B cell (primary cell): Measurements from ENCODE around the gene PSMB10.

Experiments used
- EZH2 ChIP-seq: IDR thresholded peaks from 2 replicates; pipeline ENCODE4 v1.6.1; 2012; ENCODE audit warnings: borderline replicate concordance, low read depth, mild to moderate bottlenecking, moderate library complexity, low read length; ENCODE audit not compliant: insufficient read depth, poor library complexity, severe bottlenecking
- TF ChIP-seq, protein P1 (sequence below): fragments of 200-600 bp; IDR thresholded peaks from one replicate; pipeline ENCODE4 v1.8.0; 2022; ENCODE audit warnings: antibody characterized with exemption, mild to moderate bottlenecking

DNA sequence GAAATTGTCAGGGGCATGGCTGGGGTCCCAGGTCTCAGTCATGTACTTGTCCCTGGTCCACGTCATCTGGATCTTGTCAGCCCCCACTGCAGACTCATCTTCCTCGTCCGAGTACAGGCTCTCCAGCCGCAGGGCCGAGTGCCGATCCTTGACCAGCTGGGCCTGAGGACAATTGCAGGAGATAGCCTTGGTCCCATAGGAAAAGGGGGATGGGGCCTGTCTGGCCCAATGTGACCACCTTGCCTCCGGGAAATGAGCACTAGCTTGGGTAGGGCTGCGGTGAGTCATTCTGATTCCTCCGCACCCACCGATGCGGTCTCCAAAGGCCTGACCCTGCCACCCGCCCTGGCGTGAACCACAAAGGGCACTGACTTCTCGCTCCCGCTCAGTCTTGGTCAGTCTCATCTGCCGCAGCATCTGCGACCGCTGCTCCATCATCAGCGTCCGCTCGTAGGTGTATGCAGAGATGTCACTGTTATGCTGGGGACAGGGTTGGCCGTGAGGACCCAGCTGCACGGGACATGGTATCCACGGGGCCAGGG lies 8.8 kb upstream of the PSMB10 start:
- TF ChIP-seq, protein P1, sequence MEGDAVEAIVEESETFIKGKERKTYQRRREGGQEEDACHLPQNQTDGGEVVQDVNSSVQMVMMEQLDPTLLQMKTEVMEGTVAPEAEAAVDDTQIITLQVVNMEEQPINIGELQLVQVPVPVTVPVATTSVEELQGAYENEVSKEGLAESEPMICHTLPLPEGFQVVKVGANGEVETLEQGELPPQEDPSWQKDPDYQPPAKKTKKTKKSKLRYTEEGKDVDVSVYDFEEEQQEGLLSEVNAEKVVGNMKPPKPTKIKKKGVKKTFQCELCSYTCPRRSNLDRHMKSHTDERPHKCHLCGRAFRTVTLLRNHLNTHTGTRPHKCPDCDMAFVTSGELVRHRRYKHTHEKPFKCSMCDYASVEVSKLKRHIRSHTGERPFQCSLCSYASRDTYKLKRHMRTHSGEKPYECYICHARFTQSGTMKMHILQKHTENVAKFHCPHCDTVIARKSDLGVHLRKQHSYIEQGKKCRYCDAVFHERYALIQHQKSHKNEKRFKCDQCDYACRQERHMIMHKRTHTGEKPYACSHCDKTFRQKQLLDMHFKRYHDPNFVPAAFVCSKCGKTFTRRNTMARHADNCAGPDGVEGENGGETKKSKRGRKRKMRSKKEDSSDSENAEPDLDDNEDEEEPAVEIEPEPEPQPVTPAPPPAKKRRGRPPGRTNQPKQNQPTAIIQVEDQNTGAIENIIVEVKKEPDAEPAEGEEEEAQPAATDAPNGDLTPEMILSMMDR = no peak
- TF ChIP-seq EZH2 = no peak
